Stimulated activated CD4-positive, alpha-beta T cell treated with anti-CD3 and anti-CD28 coated beads, TNF-alpha, amount 100 ng/mL, for 48 hours (primary cell): ENCODE results near the gene SFR1.

ENCODE experiments used
- DNase-seq, 3 donors: peaks; one replicate each; pipeline ENCODE4 v3.0.0-alpha.2; 2020; ENCODE audit warnings: low read depth in 3 of 3

The SFR1 gene

GRCh38 chr10:104104926-104105325 is 17.0 kb upstream of the SFR1 start:
- DNase-seq = no peak

DNA sequence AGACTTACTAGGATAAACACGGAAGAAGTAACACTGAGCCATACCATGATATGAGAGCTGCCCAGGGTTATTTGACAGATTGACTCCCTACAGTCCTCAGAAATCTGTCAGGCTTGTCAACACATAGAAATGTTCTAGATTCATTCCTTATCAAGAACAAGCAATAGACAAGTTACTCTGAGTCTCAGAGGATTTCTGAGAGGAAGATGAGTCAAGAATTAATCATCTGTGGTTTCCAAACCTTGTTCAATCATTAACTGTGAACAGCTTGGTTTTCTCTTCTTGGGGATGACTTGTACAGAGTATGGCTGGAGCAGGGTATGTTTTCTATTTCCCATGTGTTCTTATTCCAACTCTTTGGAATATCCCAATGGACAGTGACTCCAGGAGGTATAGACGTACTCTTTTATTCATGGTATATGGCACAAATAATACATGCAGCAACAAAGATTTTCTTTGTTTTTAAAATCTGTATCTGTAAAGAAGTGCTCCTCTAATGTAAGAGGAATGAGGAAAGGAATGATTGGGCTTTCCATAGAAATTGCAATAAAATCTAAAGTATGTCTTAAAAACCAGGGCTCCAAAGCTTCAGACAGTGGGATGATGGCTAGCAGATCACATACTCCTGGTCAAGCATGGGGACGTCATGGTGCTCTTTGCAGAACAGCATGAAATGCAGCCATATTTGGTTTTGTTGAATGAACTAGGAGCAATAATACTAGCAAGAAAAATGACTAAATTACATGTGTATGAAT is 11.9 kb upstream of the SFR1 start:
- DNase-seq = no peak

GRCh38 chr10:104113376-104113956 is 8.5 kb upstream of the SFR1 start:
- no peak for DNase-seq

GRCh38 chr10:104117839-104118323 is 4.1 kb upstream of the SFR1 start:
- DNase-seq = no peak

DNA sequence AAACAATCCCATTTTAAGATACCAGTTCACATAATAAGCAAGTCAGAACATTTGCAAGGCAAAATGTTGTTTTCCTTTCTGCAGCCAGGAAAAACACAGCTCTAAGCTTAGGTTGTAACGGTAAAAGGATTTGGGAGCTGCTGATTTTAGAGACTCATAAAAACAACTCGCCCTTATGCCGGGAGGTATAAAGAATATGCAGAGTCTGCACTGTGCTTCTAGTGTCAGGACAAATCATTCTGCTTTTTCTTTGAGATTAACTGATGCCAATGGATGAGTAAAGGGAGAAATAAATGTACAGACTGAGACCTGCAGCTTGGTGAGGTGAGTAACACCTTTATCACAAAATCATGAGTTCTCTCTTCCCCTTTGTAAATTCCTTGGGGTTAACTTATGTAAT is 2.0 kb upstream of the SFR1 start:
- DNase-seq = no peak

- no peak for DNase-seq
Observed at GRCh38 chr10:104120512-104120902, 1.5 kb upstream of the SFR1 start.

DNA sequence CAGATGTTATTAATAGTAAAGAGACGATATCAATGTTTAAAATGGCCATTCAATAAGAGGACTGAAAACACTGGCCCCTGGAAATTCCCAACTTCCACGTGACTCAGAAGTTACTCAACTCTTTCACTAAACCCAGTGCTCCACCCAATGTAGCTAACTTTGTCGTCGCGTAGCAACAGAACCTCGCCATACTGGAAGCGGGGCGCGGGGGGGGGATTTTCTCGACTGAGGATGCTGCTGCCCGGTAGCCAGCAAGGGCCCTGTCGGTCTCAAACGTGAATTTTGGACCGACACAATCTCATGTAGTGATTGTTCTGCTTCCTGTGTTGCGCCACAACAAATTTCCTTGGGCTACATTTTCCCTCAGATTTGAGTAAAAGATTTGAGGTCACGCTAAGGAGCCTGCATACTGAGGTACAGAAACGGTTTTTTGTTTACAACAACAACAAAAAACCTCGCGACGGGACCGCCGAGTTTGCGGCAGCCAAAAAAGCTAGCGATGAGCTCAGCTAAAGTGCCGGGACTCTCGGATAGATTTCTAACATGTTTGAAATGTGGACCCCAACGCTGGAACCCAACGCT is 977 bp upstream of the SFR1 start:
- peak; percentile 69 to 80 (median 71) for DNase-seq

- no peak for DNase-seq
Observed at GRCh38 chr10:104122225-104123107, 495 bp downstream of the SFR1 start.

DNA sequence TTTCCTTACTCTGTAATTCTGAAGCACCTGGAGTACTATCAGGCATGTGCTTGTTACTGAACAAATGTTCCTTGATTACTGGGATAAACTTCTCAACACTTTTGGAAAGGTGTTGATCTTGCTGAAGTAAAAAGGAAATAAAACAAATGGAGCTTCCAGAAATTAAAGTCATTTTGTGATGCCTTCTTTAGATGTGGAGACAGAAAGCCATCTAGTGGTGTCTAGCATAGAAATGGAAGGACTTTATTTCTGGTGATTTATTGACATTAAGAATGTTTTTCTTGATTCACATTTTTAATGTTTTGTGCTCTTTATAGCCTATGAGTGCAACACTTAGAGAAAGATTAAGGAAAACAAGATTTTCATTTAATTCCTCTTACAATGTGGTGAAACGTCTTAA is 1.4 kb downstream of the SFR1 start:
- no peak for DNase-seq

DNA sequence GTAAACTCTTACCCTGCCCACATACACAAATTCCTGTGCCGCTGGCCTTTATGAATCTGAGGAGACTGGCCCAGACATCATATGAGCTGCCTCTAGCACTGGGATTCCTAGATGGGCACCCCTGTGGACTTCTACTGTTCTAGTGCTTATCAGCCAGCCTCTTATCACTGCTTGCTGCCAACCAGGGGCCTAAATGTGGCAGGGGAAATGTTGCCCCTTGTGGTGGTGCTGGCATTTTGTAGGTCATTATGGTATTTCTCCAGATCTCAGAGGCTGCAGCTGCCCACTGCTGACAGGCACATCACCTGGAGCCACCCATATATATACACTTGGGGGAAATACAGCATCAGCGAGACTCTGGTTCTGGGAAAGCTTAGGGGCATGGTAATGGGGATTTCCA is 5.4 kb downstream of the SFR1 start:
- DNase-seq = no peak

DNA sequence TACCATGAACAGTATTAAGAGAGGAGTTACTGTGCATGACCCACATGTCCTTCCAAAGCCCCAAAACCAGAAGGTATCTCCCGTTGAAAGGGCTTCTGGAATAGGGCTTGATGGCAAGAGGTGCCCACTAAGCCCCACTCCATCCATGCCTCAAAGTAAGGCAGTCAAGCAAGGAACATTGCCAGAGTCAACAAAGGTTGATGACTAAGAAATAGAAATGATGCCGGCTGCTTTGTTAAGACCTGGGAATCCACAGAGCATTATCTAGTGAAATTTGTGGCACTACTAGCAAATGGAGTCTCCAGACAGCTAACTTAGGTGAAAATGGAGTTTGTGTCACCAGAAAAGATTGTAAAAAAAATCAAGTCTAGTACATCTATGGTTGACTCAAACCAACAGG is 6.2 kb downstream of the SFR1 start:
- DNase-seq = no peak

GRCh38 chr10:104130041-104130440 is 8.1 kb downstream of the SFR1 start:
- DNase-seq = no peak

DNA sequence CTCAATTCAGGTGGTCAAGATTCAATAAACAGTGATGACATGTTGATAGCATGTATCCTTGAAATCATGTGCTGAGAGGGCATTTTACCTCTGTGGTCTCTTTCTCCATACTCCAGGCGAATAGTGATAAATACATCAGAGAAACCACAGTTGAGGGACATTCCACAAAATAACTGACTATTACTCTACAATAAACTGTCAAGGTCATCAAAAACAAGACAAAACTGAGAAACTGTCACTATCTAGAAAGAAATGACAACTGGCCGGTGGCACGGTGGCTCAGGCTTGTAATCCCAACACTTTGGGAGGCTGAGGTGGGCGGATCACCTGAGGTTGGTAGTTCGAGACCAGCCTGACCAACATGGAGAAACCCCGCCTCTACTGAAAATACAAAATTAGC is 16.2 kb downstream of the SFR1 start:
- no peak for DNase-seq

- DNase-seq = no peak
Observed at GRCh38 chr10:104139221-104139620, 17.2 kb downstream of the SFR1 start.

DNA sequence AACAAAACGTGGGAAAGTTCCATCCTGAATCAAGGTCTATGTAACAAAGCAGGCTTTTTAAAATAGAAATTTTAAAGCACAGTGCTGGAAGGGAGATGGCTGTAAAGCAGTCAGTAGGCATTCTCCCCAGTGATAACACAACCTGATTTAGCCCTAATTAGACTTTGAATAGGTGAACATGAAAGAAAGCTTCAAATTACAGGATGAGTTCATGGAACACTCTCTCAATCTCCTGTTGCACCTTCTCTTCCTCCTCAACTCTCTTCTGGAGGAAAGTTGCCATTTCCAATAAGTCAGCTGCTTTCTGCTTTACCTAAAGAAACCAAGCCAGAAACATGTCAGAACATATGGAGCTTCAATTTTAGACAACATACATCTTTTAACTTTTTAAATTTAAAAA is 20.1 kb downstream of the SFR1 start:
- no peak for DNase-seq

GRCh38 chr10:104143829-104144228 is 21.9 kb downstream of the SFR1 start:
- no peak for DNase-seq

GRCh38 chr10:104144931-104145330 is 23.0 kb downstream of the SFR1 start:
- DNase-seq = no peak

GRCh38 chr10:104146882-104147281 is 24.9 kb downstream of the SFR1 start:
- no peak for DNase-seq

DNA sequence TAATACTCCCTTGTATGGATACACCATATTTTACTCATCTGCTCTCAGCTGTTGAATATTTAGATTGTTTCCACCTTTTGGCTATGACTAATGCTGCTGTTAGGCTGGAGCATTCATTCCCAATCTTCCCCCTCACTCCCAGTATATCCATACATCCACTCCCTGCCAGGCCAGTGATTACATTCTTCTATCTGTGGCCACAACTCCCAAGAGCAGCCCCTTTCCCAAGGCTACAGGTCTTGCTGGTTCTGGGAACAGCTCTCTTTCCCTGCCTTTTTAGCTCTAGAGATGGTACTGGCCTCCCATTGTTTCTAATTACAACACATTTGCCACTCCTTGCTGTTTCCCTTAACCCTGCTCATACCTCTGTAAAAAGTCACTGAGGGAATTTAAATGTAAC is 28.2 kb downstream of the SFR1 start:
- no peak for DNase-seq

GRCh38 chr10:104151737-104152136 is 29.8 kb downstream of the SFR1 start:
- no peak for DNase-seq

GRCh38 chr10:104155591-104155990 is 33.6 kb downstream of the SFR1 start:
- DNase-seq = no peak

GRCh38 chr10:104170610-104171254 is 48.8 kb downstream of the SFR1 start:
- no peak for DNase-seq
